ENCODE measurements around the gene MTF2. TPM values are rescaled to one million over a fixed set of nuclear protein-coding genes. Genes with fewer than 3 reads are reported as not detected.

MTF2 gene
- total RNA-seq, 6 experiments from 2014 or later, result 4.5 to 9.3 (median 7.1) TPM

DNA sequence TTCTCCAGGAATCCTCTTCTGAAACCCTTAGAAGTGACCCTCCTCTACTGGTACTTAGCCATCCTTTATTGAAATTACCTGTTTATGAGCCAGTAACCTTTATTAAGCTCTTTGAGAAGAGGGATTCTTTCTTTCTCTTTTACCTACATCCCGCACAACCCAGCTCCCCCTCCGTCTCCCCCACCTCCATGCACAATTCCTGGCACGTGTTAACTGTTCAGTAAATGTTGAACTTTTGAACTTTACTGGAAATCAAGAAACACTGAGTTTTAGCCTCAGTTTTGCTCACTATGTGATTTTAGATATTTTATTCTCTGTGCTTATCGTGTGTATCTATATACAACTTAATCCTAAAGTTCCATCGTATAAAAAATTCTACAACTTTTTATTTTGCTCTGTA is 99.3 kb downstream of the MTF2 start:
- no peaks in the 10 kb centered on the region for H3K9me3 ChIP-seq
- H3K27ac ChIP-seq, result peak overlapping the region; percentile 99 to 100 (median 99)
- peak overlapping the region; percentile 79 to 85 (median 82) for H3K4me3 ChIP-seq
- 9% methylated on average over 5 of the region's 5 CpGs for WGBS (ENCODE audit: insufficient coverage, low coverage, low lambda C conversion rate, missing lambda C conversion rate)
- ATAC-seq, result no peak
- H3K27me3 ChIP-seq, result no peaks in the 10 kb centered on the region
- H3K36me3 ChIP-seq, result no peaks in the 10 kb centered on the region
- intact Hi-C loops (cut with DNase I), result no loop called here
- DNase-seq, result peak in 1 of 3 donors; percentile 27
- no peak for TF ChIP-seq POLR2A (IDR thresholded peaks at IDR 0.05)
- TF ChIP-seq, protein P1, sequence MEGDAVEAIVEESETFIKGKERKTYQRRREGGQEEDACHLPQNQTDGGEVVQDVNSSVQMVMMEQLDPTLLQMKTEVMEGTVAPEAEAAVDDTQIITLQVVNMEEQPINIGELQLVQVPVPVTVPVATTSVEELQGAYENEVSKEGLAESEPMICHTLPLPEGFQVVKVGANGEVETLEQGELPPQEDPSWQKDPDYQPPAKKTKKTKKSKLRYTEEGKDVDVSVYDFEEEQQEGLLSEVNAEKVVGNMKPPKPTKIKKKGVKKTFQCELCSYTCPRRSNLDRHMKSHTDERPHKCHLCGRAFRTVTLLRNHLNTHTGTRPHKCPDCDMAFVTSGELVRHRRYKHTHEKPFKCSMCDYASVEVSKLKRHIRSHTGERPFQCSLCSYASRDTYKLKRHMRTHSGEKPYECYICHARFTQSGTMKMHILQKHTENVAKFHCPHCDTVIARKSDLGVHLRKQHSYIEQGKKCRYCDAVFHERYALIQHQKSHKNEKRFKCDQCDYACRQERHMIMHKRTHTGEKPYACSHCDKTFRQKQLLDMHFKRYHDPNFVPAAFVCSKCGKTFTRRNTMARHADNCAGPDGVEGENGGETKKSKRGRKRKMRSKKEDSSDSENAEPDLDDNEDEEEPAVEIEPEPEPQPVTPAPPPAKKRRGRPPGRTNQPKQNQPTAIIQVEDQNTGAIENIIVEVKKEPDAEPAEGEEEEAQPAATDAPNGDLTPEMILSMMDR (IDR thresholded peaks at IDR 0.05), result no peak
- H3K4me1 ChIP-seq, result peaks cover 0 to 18% (median 0%) of the 10 kb centered on the region in 4 donors

- intact Hi-C loops (cut with DNase I), result no loop called here
- peak within 1 kb of the TSS; percentile 79 to 85 (median 82) for H3K4me3 ChIP-seq
- H3K36me3 ChIP-seq, result no peaks in the 10 kb centered on the region
- H3K27me3 ChIP-seq, result no peaks in the 10 kb centered on the region
- WGBS (ENCODE audit: insufficient coverage, low coverage, low lambda C conversion rate, missing lambda C conversion rate), result 0% methylated on average over 11 of the region's 78 CpGs
- H3K27ac ChIP-seq, result peak within 1 kb of the TSS; percentile 99 to 100 (median 99)
- H3K4me1 ChIP-seq, result peaks cover 0 to 18% (median 0%) of the 10 kb centered on the region in 4 donors
- ATAC-seq, result peak; percentile 93 to 98 (median 94)
- DNase-seq, result peak; percentile 98 to 99 (median 99)
- TF ChIP-seq, protein P1 (IDR thresholded peaks at IDR 0.05), result peak; percentile 6 to 33 (median 16)
- TF ChIP-seq POLR2A (IDR thresholded peaks at IDR 0.05), result peak; percentile 99
- H3K9me3 ChIP-seq, result no peaks in the 10 kb centered on the region
Measured at GRCh38 chr1:93179886-93180722, 101.0 kb downstream of the MTF2 start, which contains the start of gene TMED5. TMED5 (minus strand) TSS chr1:93180413; CDS start chr1:93180242, 171 bp downstream.

GRCh38 chr1:93180723-93181613 is 101.9 kb downstream of the MTF2 start, which contains the start of gene CCDC18:
CCDC18 (plus strand) TSS chr1:93180724; CDS start chr1:93183362, 2,638 bp downstream.
- no peaks in the 10 kb centered on the region for H3K36me3 ChIP-seq
- H3K27ac ChIP-seq, result peak within 1 kb of the TSS; percentile 99 to 100 (median 99)
- H3K4me1 ChIP-seq, result peaks cover 0 to 18% (median 0%) of the 10 kb centered on the region in 4 donors
- no peaks in the 10 kb centered on the region for H3K27me3 ChIP-seq
- peak within 1 kb of the TSS; percentile 79 to 85 (median 82) for H3K4me3 ChIP-seq
- TF ChIP-seq POLR2A (IDR thresholded peaks at IDR 0.05), result no peak
- TF ChIP-seq, protein P1 (IDR thresholded peaks at IDR 0.05), result no peak
- ATAC-seq (no peak), DNase-seq (no peak)
- intact Hi-C loops (cut with DNase I), result no loop called here
- no peaks in the 10 kb centered on the region for H3K9me3 ChIP-seq
- 7% methylated on average over 17 of the region's 43 CpGs for WGBS (ENCODE audit: insufficient coverage, low coverage, low lambda C conversion rate, missing lambda C conversion rate)

DNA sequence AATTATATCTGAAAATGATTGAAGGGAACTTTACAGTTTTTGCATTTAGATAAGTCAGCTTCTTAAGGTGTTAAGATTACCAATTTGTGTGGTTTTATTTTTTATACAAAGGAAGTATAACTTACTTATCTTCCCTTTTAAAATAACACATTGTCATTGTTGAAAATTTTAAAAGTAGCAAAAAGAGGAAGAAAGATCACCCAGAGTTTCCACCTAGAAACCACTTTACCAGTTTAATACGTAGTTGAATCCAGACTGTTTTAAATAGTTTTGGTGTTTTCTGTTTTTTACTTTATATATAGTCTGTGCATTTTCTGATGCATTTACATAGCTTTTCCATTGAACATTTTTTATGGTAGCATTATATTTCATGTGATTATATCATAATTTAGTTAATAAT is 107.6 kb downstream of the MTF2 start:
- H3K36me3 ChIP-seq, result no peaks in the 10 kb centered on the region
- intact Hi-C loops (cut with DNase I), result no loop called here
- DNase-seq, result no peak
- no peaks in the 10 kb centered on the region for H3K27me3 ChIP-seq
- H3K4me3 ChIP-seq, result no peak overlapping the region
- no peaks in the 10 kb centered on the region for H3K9me3 ChIP-seq
- no peaks in the 10 kb centered on the region for H3K4me1 ChIP-seq
- TF ChIP-seq, protein P1 (IDR thresholded peaks at IDR 0.05), result no peak
- no peak for TF ChIP-seq POLR2A (IDR thresholded peaks at IDR 0.05)
- ATAC-seq, result no peak
- 67% methylated on average over 1 of the region's 1 CpG for WGBS (ENCODE audit: insufficient coverage, low coverage, low lambda C conversion rate, missing lambda C conversion rate)
- H3K27ac ChIP-seq, result no peak overlapping the region
